IMR-90 (cell line): ENCODE measurements around the gene CHMP5. TPM values are rescaled to one million over a fixed set of nuclear protein-coding genes. Genes with fewer than 3 reads are reported as not detected.

Experiments
- ATAC-seq: fragments of 200-7000 bp; cut with Tn5 transposase; 2 replicates; pipeline ENCODE4 v1.9.1; 2020; ENCODE audit warnings: low read depth, mild to moderate bottlenecking, moderate library complexity
- BruUV-seq: library from RNA; stranded (reverse); fragments of 400-500 nt; replicated peaks from 2 replicates; lab custom pipeline; 2021; lab: Mats Ljungman, UMichigan
- CTCF ChIA-PET: fragments of 300-600 bp; formaldehyde crosslinking; extraction: SDS; loops from one replicate; lab custom pipeline; 2021; ENCODE audit warnings: antibody characterized with exemption; lab: Yijun Ruan, JAX
- POLR2A ChIA-PET: fragments of 300-600 bp; sonication (Branson Sonifier 250); formaldehyde crosslinking; loops from one replicate; lab custom pipeline; 2022; ENCODE audit warnings: antibody characterized with exemption; ENCODE audit not compliant: unreplicated experiment; lab: Charles Lee
- DNase-seq: peaks from one replicate; pipeline ENCODE4 v3.0.0; 2013
- H2AFZ ChIP-seq: replicated peaks from 2 replicates; pipeline ENCODE3; 2013; ENCODE audit warnings: low read length, mild to moderate bottlenecking; ENCODE audit not compliant: poor library complexity
- H2AK5ac ChIP-seq: 2 replicates; pipeline ENCODE4 v1.6.1; 2013; ENCODE audit warnings: low read depth, low read length, inconsistent platforms
- H2AK9ac ChIP-seq: replicated peaks from 2 replicates; pipeline ENCODE3; 2013; ENCODE audit warnings: mild to moderate bottlenecking, low read depth, low read length, moderate library complexity; ENCODE audit not compliant: poor library complexity
- H2BK120ac ChIP-seq: 2 replicates; pipeline ENCODE4 v1.6.1; 2013; ENCODE audit warnings: low read depth, low read length, inconsistent platforms
- H2BK15ac ChIP-seq: 3 replicates; pipeline ENCODE4 v1.6.1; 2013; ENCODE audit warnings: low read depth, low read length, inconsistent platforms
- H2BK20ac ChIP-seq: 2 replicates; pipeline ENCODE4 v1.6.1; 2013; ENCODE audit warnings: low read depth, mild to moderate bottlenecking, inconsistent platforms, low read length, moderate library complexity
- H2BK5ac ChIP-seq: 2 replicates; pipeline ENCODE4 v1.6.1; 2013; ENCODE audit warnings: mild to moderate bottlenecking, low read depth, low read length, inconsistent platforms; ENCODE audit not compliant: poor library complexity, severe bottlenecking
- H3K14ac ChIP-seq: replicated peaks from 2 replicates; pipeline ENCODE4 v1.6.1; 2013; ENCODE audit warnings: low read depth, low read length, inconsistent platforms
- H3K18ac ChIP-seq: 2 replicates; pipeline ENCODE4 v1.6.1; 2013; ENCODE audit warnings: low read depth, low read length, control low read depth
- H3K23ac ChIP-seq: 2 replicates; pipeline ENCODE4 v1.6.1; 2013; ENCODE audit warnings: low read depth, low read length, inconsistent platforms
- H3K27ac ChIP-seq: 2 replicates; pipeline ENCODE4 v1.5.1; 2013; ENCODE audit warnings: mild to moderate bottlenecking, control low read depth, low read length; ENCODE audit not compliant: insufficient read depth
- H3K27me3 ChIP-seq: 2 replicates; pipeline ENCODE4 v1.6.1; 2013; ENCODE audit warnings: low read length; ENCODE audit not compliant: control insufficient read depth, insufficient read depth
- H3K36me3 ChIP-seq: 2 replicates; pipeline ENCODE4 v1.6.1; 2013; ENCODE audit warnings: low read length, mixed read lengths; ENCODE audit not compliant: control insufficient read depth, insufficient read depth
- H3K4ac ChIP-seq: 2 replicates; pipeline ENCODE4 v1.6.1; 2013; ENCODE audit warnings: low read depth, low read length, inconsistent platforms
- H3K4me1 ChIP-seq: 2 replicates; pipeline ENCODE4 v1.6.1; 2013; ENCODE audit warnings: low read length, mixed read lengths; ENCODE audit not compliant: control insufficient read depth, insufficient read depth
- H3K4me2 ChIP-seq: 2 replicates; pipeline ENCODE4 v1.6.1; 2013; ENCODE audit warnings: low read depth, mild to moderate bottlenecking, control low read depth, low read length, moderate library complexity
- H3K4me3 ChIP-seq: 2 replicates; pipeline ENCODE4 v1.5.1; 2013; ENCODE audit warnings: low read depth, mild to moderate bottlenecking, control low read depth, low read length, moderate library complexity; ENCODE audit not compliant: insufficient read depth
- H3K56ac ChIP-seq: 2 replicates; pipeline ENCODE4 v1.6.1; 2013; ENCODE audit warnings: low read length, inconsistent platforms; ENCODE audit not compliant: insufficient read depth; ENCODE audit errors: extremely low read depth
- H3K79me1 ChIP-seq, 2 experiments: 2 replicates each; pipeline ENCODE4 v1.6.1; 2013; ENCODE audit warnings: low read length in 2 of 2, inconsistent platforms in 1 of 2, low read depth in 1 of 2
- H3K9ac ChIP-seq: 2 replicates; pipeline ENCODE4 v1.6.1; 2013; ENCODE audit warnings: low read depth, low read length, control low read depth
- H3K9me1 ChIP-seq: 2 replicates; pipeline ENCODE4 v1.6.1; 2013; ENCODE audit warnings: low read length, inconsistent platforms; ENCODE audit not compliant: insufficient read depth
- H3K9me3 ChIP-seq: 2 replicates; pipeline ENCODE4 v1.6.1; 2013; ENCODE audit warnings: low read length; ENCODE audit not compliant: control insufficient read depth, insufficient read depth
- H4K20me1 ChIP-seq: 2 replicates; pipeline ENCODE4 v1.6.1; 2013; ENCODE audit warnings: low read length, inconsistent platforms; ENCODE audit not compliant: insufficient read depth
- H4K5ac ChIP-seq: 2 replicates; pipeline ENCODE4 v1.6.1; 2013; ENCODE audit warnings: mild to moderate bottlenecking, low read depth, low read length, control low read depth
- H4K8ac ChIP-seq, 2 experiments: 2 replicates each; pipeline ENCODE4 v1.6.1; 2013; ENCODE audit warnings: low read depth in 2 of 2, low read length in 2 of 2, control low read depth in 1 of 2, inconsistent platforms in 1 of 2
- H4K91ac ChIP-seq: 2 replicates; pipeline ENCODE4 v1.6.1; 2013; ENCODE audit warnings: low read depth, low read length, inconsistent platforms; ENCODE audit not compliant: insufficient read depth
- BHLHE40 ChIP-seq: fragments of 150-350 bp; IDR thresholded peaks from 2 replicates; pipeline ENCODE4 v1.6.1; 2016; ENCODE audit warnings: mild to moderate bottlenecking, low read depth, low read length
- CHD1 ChIP-seq: IDR thresholded peaks from 2 replicates; pipeline ENCODE4 v1.6.1; 2012; ENCODE audit warnings: low read depth, low read length, improper control_type of control experiment
- FOS ChIP-seq: fragments of 150-350 bp; IDR thresholded peaks from 2 replicates; pipeline ENCODE4 v1.6.1; 2016; ENCODE audit warnings: low read depth, low read length
- MAFK ChIP-seq: IDR thresholded peaks from 2 replicates; pipeline ENCODE4 v1.6.1; 2012; ENCODE audit warnings: low read depth, low read length, improper control_type of control experiment
- MAZ ChIP-seq: IDR thresholded peaks from 2 replicates; pipeline ENCODE4 v1.6.1; 2012; ENCODE audit warnings: low read depth, mild to moderate bottlenecking, low read length, improper control_type of control experiment, moderate library complexity, borderline replicate concordance
- NFE2L2 ChIP-seq: fragments of 150-350 bp; IDR thresholded peaks from 2 replicates; pipeline ENCODE4 v1.6.1; 2016; ENCODE audit warnings: low read depth, mild to moderate bottlenecking, low read length
- POLR2A ChIP-seq: IDR thresholded peaks from 2 replicates; pipeline ENCODE4 v1.6.1; 2012; ENCODE audit warnings: mild to moderate bottlenecking, low read depth, low read length
- WGBS, 2 experiments: methylation state at CpG; one replicate each; pipeline versions ENCODE4 v1.1.5 to v1.1.7; 2013; ENCODE audit warnings: missing lambda C conversion rate in 2 of 2; ENCODE audit not compliant: insufficient read length in 1 of 2; ENCODE audit errors: extremely low coverage in 2 of 2; 5-methylcytosine and 5-hydroxymethylcytosine counted together
- dilution Hi-C: fragments of 300-500 bp; cut with HindIII; formaldehyde crosslinking; loops from one replicate; pipeline ENCODE4 v1.14.3; 2018; ENCODE audit warnings: low sequenced_read_pairs; ENCODE audit not compliant: unreplicated experiment
- in situ Hi-C: fragments of 300-500 bp; cut with MboI; formaldehyde crosslinking; loops from 3 replicates; pipeline ENCODE4 v1.14.3; 2019; ENCODE audit warnings: low sequenced_read_pairs, inconsistent platforms, mixed read lengths
- intact Hi-C: fragments of 100-400 bp; cut with micrococcal nuclease; formaldehyde crosslinking; loops from 2 replicates; pipeline ENCODE4 v1.10.0; 2022
- polyA plus RNA-seq, 3 experiments: library from polyadenylated mRNA; depleted of rRNA; stranded (reverse); fragments of >200 nt; gene quantifications; 2 replicates each; pipeline ENCODE4 v1.2.3, GENCODE V29; 2012; ENCODE audit warnings: low replicate concordance in 1 of 3
- total RNA-seq: library from RNA; depleted of rRNA; stranded (reverse); fragments of >200 nt; gene quantifications from 2 replicates; pipeline ENCODE4 v1.2.3, GENCODE V29; 2012
- TF ChIP-seq, protein P1 (sequence below): conservative IDR thresholded peaks from 2 replicates; pipeline ENCODE4 v1.5.1; 2012; ENCODE audit warnings: mild to moderate bottlenecking, low read depth, low read length, improper control_type of control experiment

The CHMP5 gene
- total and polyA plus RNA-seq, 2 of the 4 experiments (the other 2 are of a cell fraction): 70.6 to 80.8 TPM

DNA sequence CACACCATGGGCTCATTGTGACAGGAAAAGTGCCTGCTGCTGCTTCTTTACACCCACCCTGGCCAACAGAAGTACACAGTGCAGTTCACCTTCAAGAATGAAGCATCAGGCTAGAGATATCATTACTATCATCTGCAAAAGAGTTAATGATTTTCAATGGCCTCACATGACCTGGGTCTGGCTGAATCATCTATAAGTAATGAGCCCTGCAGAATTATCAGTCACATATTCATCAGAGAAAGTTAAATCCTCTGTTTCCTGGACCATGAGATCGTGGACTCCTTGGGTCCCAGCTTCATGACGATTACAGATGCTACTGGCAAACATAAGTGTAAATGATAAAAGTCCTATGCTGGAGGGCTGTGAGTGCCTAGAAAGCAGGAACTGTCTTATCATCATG, 8.6 kb upstream of the CHMP5 start:
- no CpG with 5 or more reads among the region's 2 CpGs for WGBS, 2 experiments
- in situ Hi-C loops: no loop called here
- no TSS peak for BruUV-seq

More for the DNA sequence above, 8.6 kb upstream of the CHMP5 start:
- no peak overlapping the region for H2AK9ac ChIP-seq
- no peaks in the 10 kb centered on the region for H4K20me1 ChIP-seq
- no peak overlapping the region for H3K9ac ChIP-seq
- DNase-seq (no peak), ATAC-seq (no peak)
- intact Hi-C loops: no loop called here
- TF ChIP-seq BHLHE40: no peak
- no peak for TF ChIP-seq CHD1
- no peak for TF ChIP-seq POLR2A
- TF ChIP-seq, protein P1, sequence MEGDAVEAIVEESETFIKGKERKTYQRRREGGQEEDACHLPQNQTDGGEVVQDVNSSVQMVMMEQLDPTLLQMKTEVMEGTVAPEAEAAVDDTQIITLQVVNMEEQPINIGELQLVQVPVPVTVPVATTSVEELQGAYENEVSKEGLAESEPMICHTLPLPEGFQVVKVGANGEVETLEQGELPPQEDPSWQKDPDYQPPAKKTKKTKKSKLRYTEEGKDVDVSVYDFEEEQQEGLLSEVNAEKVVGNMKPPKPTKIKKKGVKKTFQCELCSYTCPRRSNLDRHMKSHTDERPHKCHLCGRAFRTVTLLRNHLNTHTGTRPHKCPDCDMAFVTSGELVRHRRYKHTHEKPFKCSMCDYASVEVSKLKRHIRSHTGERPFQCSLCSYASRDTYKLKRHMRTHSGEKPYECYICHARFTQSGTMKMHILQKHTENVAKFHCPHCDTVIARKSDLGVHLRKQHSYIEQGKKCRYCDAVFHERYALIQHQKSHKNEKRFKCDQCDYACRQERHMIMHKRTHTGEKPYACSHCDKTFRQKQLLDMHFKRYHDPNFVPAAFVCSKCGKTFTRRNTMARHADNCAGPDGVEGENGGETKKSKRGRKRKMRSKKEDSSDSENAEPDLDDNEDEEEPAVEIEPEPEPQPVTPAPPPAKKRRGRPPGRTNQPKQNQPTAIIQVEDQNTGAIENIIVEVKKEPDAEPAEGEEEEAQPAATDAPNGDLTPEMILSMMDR: no peak
- TF ChIP-seq NFE2L2: no peak
- TF ChIP-seq MAZ: no peak
- no peak for TF ChIP-seq MAFK
- TF ChIP-seq FOS: no peak
- H3K27ac ChIP-seq: no peak overlapping the region
- H2BK15ac ChIP-seq: no peak overlapping the region
- no peak overlapping the region for H2BK20ac ChIP-seq
- H3K36me3 ChIP-seq: peaks cover 55% of the 10 kb centered on the region
- H2BK5ac ChIP-seq: no peak overlapping the region
- H3K14ac ChIP-seq: no peak overlapping the region
- no peak overlapping the region for H2AK5ac ChIP-seq
- CTCF ChIA-PET: no interaction called here
- no peak overlapping the region for H4K91ac ChIP-seq
- H3K4me1 ChIP-seq: no peaks in the 10 kb centered on the region
- no peak overlapping the region for H3K4me3 ChIP-seq
- no peaks in the 10 kb centered on the region for H3K9me3 ChIP-seq
- H3K4ac ChIP-seq: no peak overlapping the region
- no peak overlapping the region for H3K4me2 ChIP-seq
- H4K8ac ChIP-seq: no peak overlapping the region
- H2BK120ac ChIP-seq: no peak overlapping the region
- H3K18ac ChIP-seq: no peak overlapping the region
- H2AFZ ChIP-seq: no peak overlapping the region
- H3K56ac ChIP-seq: no peak overlapping the region
- POLR2A ChIA-PET: no interaction called here
- no peak overlapping the region for H3K23ac ChIP-seq
- H4K5ac ChIP-seq: no peak overlapping the region
- dilution Hi-C loops: no loop called here
- peaks cover 10 to 25% of the 10 kb centered on the region in 2 experiments for H3K79me1 ChIP-seq
- peaks cover 3% of the 10 kb centered on the region; the same call in 1 of the 2 replicates for H3K9me1 ChIP-seq
- no peaks in the 10 kb centered on the region for H3K27me3 ChIP-seq
